GM19397 (cell line): ENCODE data around the gene HYLS1.

Experiments
- ATAC-seq: cut with Tn5 transposase; IDR thresholded peaks from one replicate; pipeline ENCODE4 v1.9.1; 2021; ENCODE audit warnings: mild to moderate bottlenecking, moderate library complexity; ENCODE audit not compliant: unreplicated experiment

The HYLS1 gene

DNA sequence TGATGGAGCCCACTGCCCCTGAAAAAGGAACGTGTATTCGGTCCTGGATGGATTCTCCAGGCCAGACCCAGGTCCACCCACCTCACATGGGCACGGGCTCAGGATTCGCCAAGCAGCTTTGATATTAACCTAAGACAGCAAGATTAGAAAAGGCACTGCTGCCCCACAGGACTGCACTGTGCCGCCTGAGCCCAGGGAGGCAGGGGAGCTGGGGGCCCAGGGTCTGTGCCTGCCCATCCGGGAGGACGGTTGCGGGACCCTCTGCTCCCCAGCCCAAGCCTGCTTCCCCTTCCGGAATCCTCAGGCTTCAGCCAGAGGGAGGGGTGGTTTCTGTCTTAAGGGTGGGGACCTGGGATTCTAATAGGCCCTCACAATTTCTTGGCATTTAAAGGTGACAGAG is 44.8 kb downstream of the HYLS1 start:
- ATAC-seq, result no peak

DNA sequence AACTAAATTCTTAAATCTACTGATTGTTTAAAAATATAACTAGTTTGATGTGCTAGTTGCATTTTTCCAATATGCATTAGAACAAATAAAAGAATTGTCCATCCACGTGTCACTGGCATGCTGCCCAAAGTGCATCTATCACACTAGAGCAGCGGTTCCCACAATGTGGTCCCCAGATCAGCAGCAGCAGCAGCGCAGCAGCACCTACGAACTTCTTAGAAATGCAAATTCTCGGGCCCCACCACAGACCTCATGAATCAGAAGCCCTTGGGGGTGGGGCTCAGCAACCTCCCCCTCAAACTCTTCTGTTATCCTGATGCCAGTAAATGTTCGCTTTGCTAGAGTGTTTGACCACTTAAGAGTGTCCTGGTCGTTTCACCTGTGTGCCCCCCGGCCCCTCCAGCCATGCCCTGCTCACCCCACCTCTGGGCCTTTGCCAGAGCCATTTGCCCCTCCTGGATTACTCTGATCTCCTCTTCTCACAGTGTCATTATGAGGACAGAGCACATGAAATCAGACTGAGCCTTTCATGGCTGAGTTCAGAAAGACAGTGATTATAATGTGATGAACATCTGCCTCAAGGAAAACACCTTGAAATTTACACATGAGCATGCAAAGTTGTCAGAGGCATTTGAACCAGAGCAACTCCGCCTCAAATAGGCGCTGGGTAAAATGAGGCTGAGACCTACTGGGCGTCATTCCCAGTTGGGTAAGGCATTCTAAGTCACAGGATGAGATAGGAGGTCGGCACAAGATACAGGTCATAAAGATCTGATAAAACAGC is 45.8 kb downstream of the HYLS1 start:
- no peak for ATAC-seq

DNA sequence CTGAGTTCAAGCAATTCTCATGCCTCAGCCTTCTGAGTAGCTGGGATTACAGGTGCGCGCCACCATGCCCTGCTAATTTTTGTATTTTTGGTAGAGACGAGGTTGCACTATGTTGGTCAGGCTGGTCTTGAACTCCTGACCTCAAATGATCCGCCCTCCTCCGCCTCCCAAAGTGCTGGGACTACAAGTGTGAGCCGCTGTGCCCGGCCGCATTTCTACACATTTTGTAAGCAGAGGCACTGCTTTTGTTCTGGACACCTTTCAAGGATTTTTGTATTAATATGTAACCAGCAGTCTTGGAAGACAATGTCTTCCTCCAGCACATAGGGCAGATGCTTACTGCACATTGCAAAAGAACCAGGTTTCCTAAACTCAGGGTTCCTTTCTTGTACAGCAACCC is 47.0 kb downstream of the HYLS1 start:
- no peak for ATAC-seq

DNA sequence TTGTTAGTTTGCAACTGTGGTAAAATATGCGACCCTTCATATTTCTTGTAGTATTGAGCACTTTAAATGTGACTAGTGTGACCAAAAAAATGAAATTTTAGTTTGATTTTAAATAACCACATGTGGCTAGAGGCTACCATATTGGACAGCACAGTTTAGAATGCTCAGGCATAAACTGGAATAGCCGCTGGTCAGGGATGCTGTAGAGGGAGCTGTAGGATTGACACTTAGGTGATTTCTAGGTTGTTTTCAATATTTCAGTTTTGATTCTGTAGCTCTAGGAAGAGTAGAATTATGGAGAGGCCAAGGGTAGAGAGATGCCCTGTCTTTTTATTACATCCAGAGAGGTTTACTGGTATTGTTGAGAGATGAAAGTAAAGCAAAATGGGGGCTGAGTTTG is 47.6 kb downstream of the HYLS1 start:
- ATAC-seq, result no peak

DNA sequence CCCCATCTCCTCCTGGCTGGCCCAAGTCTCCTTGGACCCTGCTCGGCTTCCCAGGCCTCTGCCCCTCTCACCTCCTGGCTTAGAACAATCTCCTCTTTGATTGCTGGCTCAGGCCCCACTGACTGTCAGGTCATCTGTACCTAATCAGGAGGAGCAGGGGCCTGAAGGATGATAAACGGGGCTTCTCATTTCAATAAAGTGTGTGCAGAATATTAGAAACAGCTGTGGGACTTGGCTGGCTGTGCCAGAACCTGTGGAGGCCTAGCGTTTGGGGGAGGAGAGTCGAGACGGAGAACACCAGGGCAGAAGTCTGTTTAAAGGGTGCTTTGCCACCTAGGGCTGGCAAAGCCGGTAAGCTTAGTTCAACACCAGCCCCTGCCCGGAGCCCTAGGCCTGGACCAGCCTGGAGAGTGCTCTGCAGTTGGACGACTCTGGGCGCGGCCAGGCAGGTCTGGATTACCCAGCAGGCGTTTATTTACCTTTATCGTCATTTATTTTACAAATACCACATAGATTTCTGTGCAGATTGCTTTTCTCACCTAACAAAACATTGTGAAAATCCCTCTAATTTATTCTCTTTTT is 48.2 kb downstream of the HYLS1 start:
- ATAC-seq, result no peak

DNA sequence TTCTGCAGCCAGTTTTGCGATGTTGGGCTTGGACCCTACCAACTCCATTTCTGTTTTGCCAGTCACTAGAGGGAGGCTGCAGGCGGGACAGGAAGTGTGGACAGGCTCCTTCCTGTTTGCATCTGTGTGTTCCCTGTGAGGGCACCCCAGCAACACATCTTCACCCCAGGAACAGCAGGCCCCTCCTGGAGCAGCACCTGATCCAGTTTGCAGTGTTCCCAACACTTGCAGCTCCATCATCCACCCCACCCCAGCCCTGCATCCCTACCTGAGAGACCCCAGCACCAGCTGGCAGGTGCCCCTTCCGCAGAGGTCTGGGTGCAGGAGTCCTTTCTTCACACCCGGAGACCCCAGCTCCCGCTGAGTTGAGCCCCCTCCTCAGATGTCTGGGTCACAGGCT is 51.0 kb downstream of the HYLS1 start:
- ATAC-seq, result no peak

DNA sequence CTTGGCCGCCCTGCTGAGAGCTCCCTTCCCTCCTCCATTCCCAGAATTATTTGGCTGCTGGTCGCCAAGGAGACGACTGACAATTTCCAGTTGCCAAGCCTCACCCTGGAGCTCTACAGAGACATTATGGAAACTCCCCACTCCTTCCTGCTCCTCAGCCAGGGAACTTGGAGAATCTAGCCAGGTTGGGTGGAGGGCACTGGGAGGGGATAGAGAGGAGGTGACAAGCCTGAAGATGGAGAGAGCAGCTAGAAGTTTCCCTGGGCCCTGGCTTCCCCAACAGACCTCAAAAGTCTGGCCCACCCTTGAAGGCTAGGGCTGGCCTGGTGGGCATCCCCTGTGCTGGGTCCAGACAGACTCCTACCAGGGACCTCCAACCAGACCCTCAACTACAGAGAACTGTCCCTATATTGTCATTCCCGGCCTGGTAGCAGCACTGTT is 51.6 kb downstream of the HYLS1 start:
- ATAC-seq, result no peak

DNA sequence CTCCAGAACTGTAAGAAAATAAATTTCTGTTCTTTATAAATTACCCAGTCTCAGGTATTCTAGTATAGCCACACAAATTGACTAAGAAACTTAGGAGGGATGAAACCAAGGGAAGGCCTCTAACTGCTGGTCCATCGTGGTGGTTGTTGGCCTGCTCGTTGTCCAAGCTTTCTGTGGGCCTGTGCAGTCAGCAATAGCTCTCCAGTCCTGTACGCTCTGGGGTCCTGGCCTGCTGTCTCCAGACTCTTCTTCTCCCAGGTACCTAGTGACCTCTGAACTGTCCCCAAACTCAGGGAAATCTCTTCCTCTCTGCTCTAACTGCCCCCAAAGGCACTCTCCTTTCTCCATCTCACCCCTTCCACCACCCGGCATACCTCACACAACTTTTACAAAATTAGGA is 52.7 kb downstream of the HYLS1 start:
- ATAC-seq, result no peak

DNA sequence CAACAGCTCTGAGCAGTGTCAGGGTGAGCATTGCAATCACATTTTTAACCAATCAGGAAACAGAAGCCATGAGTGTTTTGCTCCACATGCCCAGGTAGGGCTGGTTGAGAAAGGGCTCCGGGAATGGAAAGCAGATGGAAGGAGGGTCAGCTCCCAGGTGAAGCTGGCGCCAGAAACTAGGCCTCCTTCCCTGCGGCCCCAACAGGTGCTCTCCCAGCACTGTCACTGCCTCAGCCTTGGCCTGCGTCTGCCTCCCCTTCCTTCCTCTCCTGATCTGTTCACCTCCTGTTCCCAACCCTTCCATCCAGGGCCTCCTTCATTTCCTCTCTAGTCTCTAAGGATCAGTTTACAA is 53.8 kb downstream of the HYLS1 start:
- no peak for ATAC-seq

DNA sequence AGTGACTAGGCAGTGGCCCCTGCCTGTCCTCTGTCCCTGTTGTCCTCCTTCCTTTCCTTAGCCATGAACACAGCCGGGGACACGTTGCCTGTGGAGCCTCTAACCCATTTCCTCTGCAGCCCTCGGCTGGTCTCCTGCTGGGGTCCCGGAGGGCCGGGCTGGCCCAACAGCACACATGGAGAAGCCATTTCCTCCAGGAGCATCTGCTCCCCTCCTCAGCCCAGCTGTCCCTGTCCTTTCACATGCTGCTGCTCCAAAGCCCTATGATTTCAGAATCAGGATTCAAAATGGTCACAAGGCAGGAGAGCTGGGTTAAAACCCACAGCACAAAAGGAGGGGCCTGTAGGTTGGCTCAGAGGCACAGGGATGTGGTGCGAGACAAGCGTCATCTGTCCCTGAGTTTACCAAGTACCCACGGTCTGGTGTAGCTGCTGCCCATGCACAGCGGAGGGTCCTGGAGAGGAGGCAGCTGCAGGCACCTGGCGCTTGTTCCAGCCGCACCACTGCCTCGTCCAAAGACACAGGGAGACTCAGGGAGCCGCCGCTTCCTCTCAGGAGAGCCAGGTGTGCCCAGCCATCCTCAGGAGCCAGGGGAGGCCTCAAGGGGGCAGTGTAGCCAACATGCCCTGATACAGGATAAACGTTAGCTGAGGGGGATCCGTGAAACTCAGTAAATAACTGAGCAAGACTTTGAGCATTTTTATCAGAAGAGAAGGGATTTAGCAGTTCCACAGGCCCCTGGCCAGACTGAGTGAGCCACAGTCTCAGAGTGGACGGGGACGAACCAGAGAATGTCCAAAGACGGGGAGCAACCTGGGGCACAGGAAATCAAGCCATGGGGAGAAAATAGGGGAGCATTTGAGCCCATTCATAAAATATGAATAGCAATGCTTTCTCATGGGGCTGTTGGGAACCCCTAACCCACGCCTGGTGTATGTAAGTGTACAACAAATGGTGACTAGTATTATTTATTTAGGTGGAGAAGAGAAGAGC is 54.4 kb downstream of the HYLS1 start:
- ATAC-seq, result no peak

DNA sequence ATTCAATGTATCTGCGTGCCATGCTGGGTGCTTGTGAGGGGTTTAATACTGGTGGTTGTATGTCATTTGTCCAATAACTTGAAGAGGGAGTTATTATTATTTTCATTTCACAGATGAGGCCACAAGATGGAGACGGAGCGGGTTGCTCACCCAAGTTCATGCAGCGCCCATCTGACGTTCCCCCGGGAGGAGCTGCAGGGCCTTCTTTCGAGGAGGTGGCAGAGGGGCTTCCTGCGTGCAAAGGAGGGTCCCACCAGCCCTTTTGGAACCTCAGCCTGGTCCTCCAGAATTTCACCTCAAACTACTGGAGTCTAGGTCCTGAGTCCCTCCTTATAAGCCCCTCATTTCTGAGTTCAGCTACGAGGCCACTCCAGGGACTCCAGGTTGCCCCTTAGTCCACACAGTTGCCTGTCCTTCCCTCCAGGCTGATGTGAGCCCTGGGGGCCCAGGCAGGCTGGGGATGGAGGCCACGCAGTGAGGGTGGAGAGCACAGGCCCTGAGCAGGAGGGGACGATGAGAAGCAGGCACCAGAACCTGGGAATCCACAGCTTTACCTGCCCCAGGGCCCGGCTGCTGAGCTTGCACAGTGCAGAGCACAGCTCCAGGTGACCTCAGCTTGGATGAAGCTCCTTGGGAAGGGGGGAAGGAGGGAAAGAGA is 55.4 kb downstream of the HYLS1 start:
- ATAC-seq, result no peak

DNA sequence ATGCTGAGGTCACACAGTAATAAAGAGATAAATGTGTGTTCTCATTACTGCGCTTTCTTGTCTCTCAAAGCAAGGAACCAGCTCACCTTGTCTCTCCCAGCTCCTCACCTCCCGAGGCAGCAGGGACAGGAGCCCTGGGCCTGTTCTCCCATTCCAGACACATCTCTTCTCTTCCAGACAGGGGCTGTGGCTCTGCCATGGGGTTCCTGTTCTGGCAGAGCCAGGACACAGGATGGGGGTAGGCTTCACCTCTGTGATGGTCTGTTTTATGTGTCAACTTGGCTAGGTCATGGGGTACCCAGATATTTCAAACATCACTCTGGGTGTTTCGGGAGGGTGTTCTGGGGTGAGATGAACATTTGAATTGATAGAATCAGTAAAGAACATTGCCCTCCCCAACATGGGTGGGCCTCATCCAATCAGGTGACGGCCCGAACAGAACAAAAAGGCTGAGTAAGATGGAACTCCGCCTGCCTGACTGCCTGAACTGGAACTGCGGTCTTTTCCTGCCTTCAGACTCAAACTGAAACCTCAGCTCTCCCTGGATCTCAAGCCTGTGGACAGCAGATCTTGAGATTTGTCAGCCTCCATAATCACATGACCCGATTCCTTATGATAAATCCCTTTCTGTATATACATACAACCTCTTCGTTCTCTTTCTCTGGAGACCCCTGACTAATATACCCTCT is 56.3 kb downstream of the HYLS1 start:
- ATAC-seq, result no peak

DNA sequence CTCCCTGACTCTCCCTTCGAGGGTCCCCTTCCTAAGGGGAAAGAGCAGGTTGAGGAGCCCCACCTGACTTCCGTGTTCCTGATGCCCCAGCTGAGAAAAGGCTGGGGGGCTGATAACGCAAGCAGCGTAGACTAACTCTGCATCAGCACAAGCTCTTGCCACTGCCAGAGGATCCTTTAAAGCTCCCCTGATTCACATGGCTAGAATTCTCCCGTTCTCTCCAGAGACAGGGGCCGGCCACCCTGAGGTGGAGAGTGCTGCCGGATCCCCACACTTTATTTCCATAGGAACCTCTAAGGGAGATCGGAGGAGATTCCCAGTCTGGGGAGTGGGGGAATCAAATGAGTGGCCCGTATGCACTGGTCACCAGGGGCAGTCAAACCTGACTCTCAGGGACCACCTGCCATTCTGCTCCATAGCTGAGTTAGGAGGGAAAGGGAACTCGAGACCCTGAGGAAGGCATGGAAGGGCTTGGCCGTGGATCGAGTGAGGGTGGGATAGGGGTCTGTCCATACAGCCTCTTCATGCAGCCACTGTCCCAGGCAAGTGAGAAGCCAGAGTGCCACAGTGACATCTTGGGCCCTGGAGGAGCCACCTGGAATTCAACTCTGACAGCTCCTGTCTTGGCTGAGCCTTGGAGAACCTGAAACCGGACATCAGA is 57.0 kb downstream of the HYLS1 start:
- ATAC-seq, result no peak

DNA sequence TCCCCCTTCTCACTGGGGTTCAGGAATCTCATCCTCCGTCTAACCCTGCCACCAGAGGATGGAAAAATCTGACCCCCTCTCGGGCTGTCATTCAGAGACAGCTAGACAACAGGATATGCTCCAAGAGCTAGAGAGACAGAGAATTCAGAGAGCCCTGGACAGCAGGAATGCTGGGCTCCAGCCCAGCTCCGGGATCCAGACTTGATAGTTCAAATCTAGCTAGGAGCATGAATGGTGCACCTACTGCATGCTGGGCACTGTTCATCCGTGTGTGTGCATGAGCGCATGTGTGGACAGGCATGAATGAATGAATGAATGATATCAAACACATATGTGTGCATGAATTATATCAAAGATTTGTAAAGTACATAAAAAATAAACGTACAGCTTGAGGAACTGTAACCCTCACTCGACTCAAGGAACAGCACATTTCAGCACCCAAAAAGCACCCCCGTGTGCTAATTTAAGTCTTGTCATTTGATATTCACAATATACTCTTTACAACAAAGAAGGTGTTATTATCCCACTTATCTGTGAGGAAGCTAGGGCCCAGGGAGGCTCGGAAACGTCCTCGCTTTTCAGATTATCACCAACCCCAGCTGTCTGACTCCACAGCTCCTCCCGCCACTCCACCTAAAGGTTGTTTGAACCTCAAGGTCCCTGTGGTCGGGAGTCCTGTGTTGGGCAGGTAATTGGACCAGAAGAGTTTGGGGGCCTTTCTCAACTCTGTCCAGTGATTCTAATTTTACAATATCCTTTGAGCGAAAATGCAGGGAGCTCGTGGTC is 57.7 kb downstream of the HYLS1 start:
- no peak for ATAC-seq

DNA sequence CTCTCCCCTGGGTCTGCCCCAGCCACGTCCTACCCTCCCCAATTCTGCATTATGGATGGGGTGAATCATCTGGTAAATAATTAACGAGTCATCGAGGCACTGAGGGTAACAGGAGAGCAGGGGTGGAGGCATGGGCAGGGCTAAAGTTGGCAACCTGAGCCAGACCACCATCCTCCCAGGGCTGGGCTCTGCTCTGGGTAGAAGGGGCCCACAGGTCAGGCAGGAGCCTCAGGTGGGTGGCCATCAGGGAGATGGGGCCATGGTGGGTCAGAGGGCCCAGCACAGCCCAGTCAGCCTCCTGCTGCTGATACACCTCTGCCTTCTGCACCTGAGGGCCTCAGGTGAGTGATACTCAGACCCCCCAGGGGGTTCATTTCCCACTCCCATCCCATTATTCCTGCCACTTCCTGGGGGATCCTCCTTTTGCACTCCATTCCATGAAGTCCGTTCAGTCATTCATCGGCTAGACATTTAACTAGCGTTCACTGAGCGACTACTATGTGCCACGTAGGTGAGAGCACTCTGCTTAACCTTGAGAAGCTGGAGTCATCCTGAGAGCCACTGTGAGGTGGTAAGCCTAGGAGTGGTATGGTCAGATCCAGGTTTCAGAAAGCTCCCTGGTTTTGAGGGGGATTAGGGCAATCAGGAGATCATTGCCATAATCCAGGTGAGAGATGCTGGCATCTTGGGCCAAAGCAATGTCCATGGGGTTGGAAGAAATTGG is 58.5 kb downstream of the HYLS1 start, which contains the start of gene VSIG10L2:
TSS of gene VSIG10L2 (plus strand) at position 248 of the 724 bp plus-strand sequence. CDS start at position 260, 12 bp downstream.
- ATAC-seq, result no peak

DNA sequence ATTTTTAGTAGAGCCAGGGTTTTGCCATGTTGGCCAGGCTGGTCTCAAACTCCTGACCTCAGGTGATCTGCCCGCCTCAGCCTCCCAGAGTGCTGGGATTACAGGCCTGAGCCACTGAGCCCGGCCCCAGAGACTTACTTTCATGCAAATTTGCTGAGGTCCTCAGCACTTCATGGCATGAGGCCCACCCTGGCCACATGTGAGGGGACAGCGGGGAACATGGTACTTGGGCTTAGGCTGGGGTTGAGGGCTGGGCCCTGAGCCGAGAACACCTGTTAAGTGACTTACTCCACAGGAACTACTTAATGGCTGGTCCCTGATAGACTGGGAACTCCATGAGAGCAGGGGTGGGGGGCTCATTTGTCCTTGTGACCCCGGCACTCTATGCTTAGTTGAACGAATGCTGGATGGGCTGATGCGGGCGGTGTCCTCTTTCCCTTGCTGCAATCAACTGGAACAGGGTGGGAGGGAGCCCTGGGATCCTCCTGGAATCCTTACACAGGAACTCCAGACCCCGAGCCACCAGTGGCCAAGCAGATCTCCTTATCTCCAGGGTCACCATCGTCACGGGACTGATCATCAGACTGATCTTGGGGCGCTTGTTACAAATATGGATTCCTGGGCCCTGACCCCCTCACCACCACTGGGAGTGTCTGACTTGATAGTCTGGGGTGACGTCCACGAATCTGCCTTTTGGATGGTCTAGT is 59.4 kb downstream of the HYLS1 start:
- no peak for ATAC-seq

DNA sequence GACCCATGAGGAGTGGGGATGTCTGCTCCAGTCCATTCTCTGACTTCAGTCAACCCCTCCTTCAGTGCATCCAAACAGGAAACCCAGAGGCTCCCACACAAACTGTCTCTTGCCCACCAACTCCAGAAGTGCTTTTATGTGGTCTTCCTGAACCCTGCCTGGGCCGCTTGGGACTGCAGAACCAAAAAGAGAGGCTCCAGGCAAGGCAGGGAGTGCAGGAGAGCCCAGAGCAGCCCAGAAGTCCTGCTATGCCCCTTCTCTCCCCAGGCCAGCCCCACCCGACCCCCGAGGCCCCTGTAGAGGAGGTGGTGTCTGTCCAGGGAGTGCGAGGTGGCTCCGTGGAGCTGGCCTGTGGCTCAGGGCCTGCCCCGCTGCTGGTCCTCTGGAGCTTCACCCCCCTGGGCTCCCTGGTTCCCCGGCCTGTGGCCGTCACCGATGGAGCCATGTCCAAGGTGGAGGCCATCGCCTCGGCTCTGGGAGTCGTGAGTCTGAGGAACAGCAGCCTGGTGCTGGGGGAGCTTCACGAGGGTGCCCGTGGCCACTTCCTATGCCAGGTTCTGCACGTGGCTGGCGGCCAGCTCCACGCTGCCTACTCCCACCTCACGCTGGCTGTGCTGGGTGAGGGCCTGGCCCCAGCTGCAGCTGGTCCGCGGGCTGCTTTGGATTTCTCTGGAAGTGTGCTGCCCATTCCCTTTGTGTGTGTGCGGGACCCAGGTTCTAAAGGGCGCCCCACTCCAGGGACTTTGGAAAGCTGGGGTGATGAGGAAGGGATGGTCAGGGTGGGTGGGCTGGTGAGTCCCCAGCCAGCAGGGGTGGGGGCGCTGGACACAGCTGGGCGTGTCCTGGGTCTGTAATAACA is 60.2 kb downstream of the HYLS1 start:
- ATAC-seq, result no peak
